GM18870 (cell line): Measurements from ENCODE around the gene RBM41.

Experiments used
- ATAC-seq: cut with Tn5 transposase; IDR thresholded peaks from one replicate; pipeline ENCODE4 v1.9.1; 2021; ENCODE audit warnings: moderate library complexity; ENCODE audit not compliant: unreplicated experiment

RBM41 gene

DNA sequence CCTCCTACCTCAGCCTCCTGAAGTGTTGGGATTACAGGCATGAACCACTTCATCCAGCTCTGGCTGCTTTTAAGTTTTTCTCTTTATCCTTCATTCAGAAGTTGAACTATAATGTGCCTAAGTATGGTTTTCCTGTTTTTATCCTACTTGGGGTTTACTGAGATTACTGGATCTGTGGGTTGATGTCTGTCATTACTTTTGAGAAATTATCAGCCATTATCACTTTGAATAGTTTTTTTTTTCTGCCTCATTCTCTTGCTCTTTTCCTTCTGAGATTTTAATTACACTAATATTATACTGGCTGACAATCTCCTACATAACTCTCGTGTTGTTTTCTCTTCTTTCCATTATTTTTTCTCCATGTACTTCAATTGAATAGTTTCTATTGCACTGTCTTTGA lies 71.0 kb downstream of the RBM41 start:
- ATAC-seq: no peak

DNA sequence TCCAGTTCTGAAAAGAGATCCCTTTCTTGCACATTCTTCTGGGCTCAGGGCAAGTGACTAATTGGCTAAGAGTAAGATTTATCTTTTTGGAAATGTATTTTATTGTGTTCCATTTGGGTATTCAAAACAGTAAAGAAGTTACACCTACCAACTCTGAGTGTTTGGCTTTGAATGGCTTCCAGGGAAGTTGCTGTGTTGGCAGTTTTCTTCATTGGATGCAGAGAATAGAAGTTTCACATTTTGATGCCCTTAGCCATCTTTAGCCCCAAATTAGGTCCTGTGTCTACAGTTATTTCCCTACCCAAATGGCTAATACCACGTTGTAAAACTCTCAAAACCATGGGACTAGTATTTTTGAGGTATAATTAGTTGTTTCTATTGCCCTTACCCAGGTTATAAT lies 88.9 kb downstream of the RBM41 start:
- no peak for ATAC-seq

DNA sequence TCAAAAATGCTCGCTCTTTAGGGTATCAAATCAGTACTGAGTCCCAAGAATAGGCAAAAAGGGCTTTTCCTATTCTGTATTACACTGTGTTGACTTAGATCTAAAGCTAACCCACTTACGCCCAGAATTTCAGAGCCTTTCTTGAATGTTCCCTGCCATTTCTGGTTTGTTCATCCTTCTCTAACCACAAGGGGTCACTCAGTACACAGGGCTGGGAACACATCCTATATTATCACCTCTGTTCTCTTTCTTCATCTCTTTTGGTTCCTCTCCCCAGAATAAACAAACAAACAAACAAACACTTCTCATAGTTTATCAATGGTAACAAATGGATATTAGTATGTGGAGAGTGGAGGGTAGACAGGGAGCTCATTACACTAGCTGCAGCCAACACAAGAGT lies 93.1 kb downstream of the RBM41 start:
- no peak for ATAC-seq

DNA sequence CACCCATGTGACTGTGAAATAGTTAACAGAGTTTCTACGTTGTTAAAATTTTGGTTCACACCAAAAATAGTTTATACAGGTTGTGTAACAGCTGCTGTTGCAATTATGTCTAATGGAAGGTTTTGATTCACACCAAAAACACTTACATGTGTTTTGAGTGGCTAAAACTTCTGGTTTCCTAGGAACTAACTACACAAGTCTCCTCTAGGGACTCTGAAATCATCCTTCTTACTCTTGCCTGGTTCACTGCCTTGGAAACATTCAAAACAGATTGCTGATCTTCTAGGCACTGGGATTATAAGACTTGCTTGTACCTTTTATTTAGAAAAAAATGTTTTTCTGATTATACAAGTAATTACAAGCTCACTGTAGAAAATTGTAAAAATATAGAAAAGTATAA lies 103.7 kb downstream of the RBM41 start:
- no peak for ATAC-seq
